Measurements from ENCODE around the gene ATP5F1B. TPM values are rescaled to one million over a fixed set of nuclear protein-coding genes. Genes with fewer than 3 reads are reported as not detected.
A peak's percentile ranks its signal among the peaks of the same experiment; 100 is the strongest.
"Not testable (repeated sequence)": the region's sequence is repeated elsewhere in the genome, so short reads cannot be mapped to it uniquely, and the experiment has no call there.

Gene ATP5F1B
- total RNA-seq, 6 experiments from 2014 or later = 690 to 799 (median 765) TPM

- Mint-ChIP-seq H3K27me3 (ENCODE audit: insufficient read depth) (no peaks in the 10 kb centered on the region), H3K4me3 (no peak overlapping the region), H3K9me3 (no peaks in the 10 kb centered on the region), H3K4me1 (ENCODE audit: low read depth) (no peaks in the 10 kb centered on the region), H3K36me3 (ENCODE audit: low read depth) (peaks cover 28% of the 10 kb centered on the region), H3K27ac (no peak overlapping the region)
- no peak for DNase-seq
- no peak for TF ChIP-seq CTCF (IDR thresholded peaks at IDR 0.05)
Measured at GRCh38 chr12:56661560-56661959, 15.8 kb upstream of the ATP5F1B start.

GRCh38 chr12:56658921-56659320 is 13.1 kb upstream of the ATP5F1B start:
- no peaks in the 10 kb centered on the region; the same call in 1 of the 2 replicates for H3K27me3 Mint-ChIP-seq (ENCODE audit: insufficient read depth)
- no peak overlapping the region for H3K4me3 Mint-ChIP-seq
- no peak for TF ChIP-seq CTCF (IDR thresholded peaks at IDR 0.05)
- no peak for DNase-seq
- H3K9me3 Mint-ChIP-seq = peaks cover 16% of the 10 kb centered on the region
- H3K36me3 Mint-ChIP-seq (ENCODE audit: low read depth) = peaks cover 26% of the 10 kb centered on the region
- no peak overlapping the region for H3K27ac Mint-ChIP-seq
- no peaks in the 10 kb centered on the region for H3K4me1 Mint-ChIP-seq (ENCODE audit: low read depth)

GRCh38 chr12:56657416-56658379 is 11.9 kb upstream of the ATP5F1B start:
- no peak for TF ChIP-seq CTCF (IDR thresholded peaks at IDR 0.05)
- no peaks in the 10 kb centered on the region for H3K4me1 Mint-ChIP-seq (ENCODE audit: low read depth)
- no peak for DNase-seq
- H3K9me3 Mint-ChIP-seq = peaks cover 28% of the 10 kb centered on the region
- peaks cover 27% of the 10 kb centered on the region for H3K36me3 Mint-ChIP-seq (ENCODE audit: low read depth)
- no peak overlapping the region for H3K27ac Mint-ChIP-seq
- no peaks in the 10 kb centered on the region; the same call in 1 of the 2 replicates for H3K27me3 Mint-ChIP-seq (ENCODE audit: insufficient read depth)
- no peak overlapping the region for H3K4me3 Mint-ChIP-seq

- not testable (repeated sequence) for H3K27me3 Mint-ChIP-seq (ENCODE audit: insufficient read depth); H3K4me1 Mint-ChIP-seq (ENCODE audit: low read depth)
- peaks cover 26% of the 10 kb centered on the region for H3K36me3 Mint-ChIP-seq (ENCODE audit: low read depth)
Measured at GRCh38 chr12:56653781-56654180, 8.0 kb upstream of the ATP5F1B start.

GRCh38 chr12:56648023-56648422 is 2.2 kb upstream of the ATP5F1B start:
- not testable (repeated sequence) for H3K27ac Mint-ChIP-seq; H3K27me3 Mint-ChIP-seq (ENCODE audit: insufficient read depth); H3K4me3 Mint-ChIP-seq; DNase-seq; H3K9me3 Mint-ChIP-seq
- Mint-ChIP-seq H3K4me1 (ENCODE audit: low read depth) (peaks cover 25% of the 10 kb centered on the region), H3K36me3 (ENCODE audit: low read depth) (peaks cover 35% of the 10 kb centered on the region)

More at GRCh38 chr12:56653781-56654180, 8.0 kb upstream of the ATP5F1B start:
- H3K27ac Mint-ChIP-seq, DNase-seq, H3K4me3 Mint-ChIP-seq: not testable (repeated sequence)
- peaks cover 30% of the 10 kb centered on the region for H3K9me3 Mint-ChIP-seq

GRCh38 chr12:56645201-56645716 is 525 bp downstream of the ATP5F1B start:
- TF ChIP-seq CTCF (IDR thresholded peaks at IDR 0.05) = no peak; the same call in 1 of the 2 replicates
- peak overlapping the region; percentile 98 for H3K27ac Mint-ChIP-seq
- H3K27me3 Mint-ChIP-seq (ENCODE audit: insufficient read depth) = peaks cover 1% of the 10 kb centered on the region
- peak overlapping the region; percentile 98 for H3K4me3 Mint-ChIP-seq
- peaks cover 25% of the 10 kb centered on the region for H3K4me1 Mint-ChIP-seq (ENCODE audit: low read depth)
- DNase-seq = no peak
- H3K9me3 Mint-ChIP-seq = no peaks in the 10 kb centered on the region
- peaks cover 42% of the 10 kb centered on the region for H3K36me3 Mint-ChIP-seq (ENCODE audit: low read depth)

All from HFFc6 (cell line).